Transverse colon (tissue), 4 donors: ENCODE data around the gene GSK3A. TPM values are rescaled to one million over a fixed set of nuclear protein-coding genes. Genes with fewer than 3 reads are reported as not detected.
A peak's percentile ranks its signal among the peaks of the same experiment; 100 is the strongest.

Experiments
- DNase-seq: peaks from one replicate; pipeline ENCODE4 v3.0.0-alpha.2; 2019
- H3K27ac ChIP-seq, 4 donors: fragments of 200-600 bp; sonication (generic); 2 replicates each; pipeline ENCODE4 v1.5.1; 2016 to 2018; ENCODE audit warnings: inconsistent platforms in 4 of 4
- H3K27me3 ChIP-seq: fragments of 200-600 bp; sonication (generic); 2 replicates; pipeline ENCODE4 v1.5.1; 2017; ENCODE audit warnings: inconsistent platforms
- H3K36me3 ChIP-seq, 4 donors: fragments of 200-600 bp; sonication (generic); 2 replicates each; pipeline ENCODE4 v1.5.1; 2017 to 2019; ENCODE audit warnings: inconsistent platforms in 4 of 4
- H3K4me1 ChIP-seq, 4 donors: fragments of 200-600 bp; sonication (generic); 2 replicates each; pipeline ENCODE4 v1.5.1; 2017 to 2020; ENCODE audit warnings: inconsistent platforms in 4 of 4
- H3K4me3 ChIP-seq, 4 donors: fragments of 200-600 bp; sonication (generic); 1 replicate in 1 of 4; 2 replicates in 3 of 4; pipeline versions ENCODE4 v1.5.1 to v1.6.1; 2017 to 2019; ENCODE audit warnings: inconsistent platforms in 4 of 4
- H3K9me3 ChIP-seq, 2 donors: fragments of 200-600 bp; sonication (generic); 2 replicates each; pipeline ENCODE4 v1.5.1; 2017 to 2019; ENCODE audit warnings: inconsistent platforms in 2 of 2
- EP300 ChIP-seq: sonication (generic); formaldehyde crosslinking; IDR thresholded peaks from one replicate; pipeline ENCODE4 v1.6.1; 2017; ENCODE audit warnings: antibody characterized with exemption, low read depth
- WGBS, 2 donors: methylation state at CpG; one replicate each; pipeline ENCODE4 v1.1.5; 2018; ENCODE audit warnings: low coverage in 1 of 2; 5-methylcytosine and 5-hydroxymethylcytosine counted together
- in situ Hi-C, 4 donors: fragments of 200-750 bp; cut with MboI; loops; one replicate each; pipeline versions ENCODE4 v1.15.0 to v1.15.1; 2017; ENCODE audit warnings: low sequenced_read_pairs in 3 of 4, low pct_ligation_motif_present in 1 of 4, low pct_unique_long_range_greater_than_20kb in 1 of 4
- intact Hi-C: fragments of 100-400 bp; cut with DNase I; formaldehyde crosslinking; loops from one replicate; pipeline ENCODE4 v1.15.1; 2023; ENCODE audit warnings: low total_unique reads
- total RNA-seq, 4 donors: library from RNA; depleted of rRNA; stranded (reverse); fragments of >200 nt; gene quantifications; one replicate each; pipeline ENCODE4 v1.1.0, GENCODE V29; 2016
- TF ChIP-seq, protein P1 (sequence below), 5 experiments: fragments of 200-600 bp in 3 of 5; fragments of 450-650 bp in 2 of 5; sonication (generic) in 3 of 5; IDR thresholded peaks; 1 replicate in 2 of 5; 2 replicates in 3 of 5; pipeline ENCODE4 v1.5.1; 2016 to 2017; ENCODE audit warnings: antibody characterized with exemption in 5 of 5, inconsistent platforms in 3 of 5, mild to moderate bottlenecking in 2 of 5, moderate library complexity in 1 of 5

The GSK3A gene
- total RNA-seq, 4 donors from 2014 or later = 10.7 to 46.4 (median 31.0) TPM

DNA sequence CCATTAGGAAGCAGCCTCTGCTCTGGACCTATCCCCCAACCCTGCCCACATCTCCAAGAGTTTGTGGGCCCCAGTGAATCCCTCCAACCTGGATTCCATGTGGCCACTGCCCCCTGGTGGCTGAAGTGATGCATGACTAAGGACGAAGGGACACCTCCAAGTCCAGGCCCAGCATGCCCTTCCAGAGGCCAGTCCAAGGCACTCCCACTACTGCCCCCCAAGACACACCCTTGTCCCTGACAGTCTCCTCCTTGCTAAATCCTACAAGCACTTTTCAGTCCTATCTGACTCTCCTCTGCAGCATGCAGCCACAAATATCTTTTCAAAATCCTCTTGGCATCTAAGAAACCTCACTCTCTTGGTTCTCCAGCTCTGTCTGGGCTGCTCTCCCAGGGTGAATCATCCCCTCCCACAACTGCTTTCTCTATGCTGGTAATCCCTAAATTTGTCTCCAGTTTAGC is 58.0 kb downstream of the GSK3A start:
- H3K4me1 ChIP-seq = peaks cover 0 to 21% (median 3%) of the 10 kb centered on the region in 4 donors
- peaks cover 32% of the 10 kb centered on the region for H3K27me3 ChIP-seq
- H3K36me3 ChIP-seq = no peaks in the 10 kb centered on the region
- H3K9me3 ChIP-seq = no peaks in the 10 kb centered on the region
- no peak for TF ChIP-seq EP300
- TF ChIP-seq, protein P1, sequence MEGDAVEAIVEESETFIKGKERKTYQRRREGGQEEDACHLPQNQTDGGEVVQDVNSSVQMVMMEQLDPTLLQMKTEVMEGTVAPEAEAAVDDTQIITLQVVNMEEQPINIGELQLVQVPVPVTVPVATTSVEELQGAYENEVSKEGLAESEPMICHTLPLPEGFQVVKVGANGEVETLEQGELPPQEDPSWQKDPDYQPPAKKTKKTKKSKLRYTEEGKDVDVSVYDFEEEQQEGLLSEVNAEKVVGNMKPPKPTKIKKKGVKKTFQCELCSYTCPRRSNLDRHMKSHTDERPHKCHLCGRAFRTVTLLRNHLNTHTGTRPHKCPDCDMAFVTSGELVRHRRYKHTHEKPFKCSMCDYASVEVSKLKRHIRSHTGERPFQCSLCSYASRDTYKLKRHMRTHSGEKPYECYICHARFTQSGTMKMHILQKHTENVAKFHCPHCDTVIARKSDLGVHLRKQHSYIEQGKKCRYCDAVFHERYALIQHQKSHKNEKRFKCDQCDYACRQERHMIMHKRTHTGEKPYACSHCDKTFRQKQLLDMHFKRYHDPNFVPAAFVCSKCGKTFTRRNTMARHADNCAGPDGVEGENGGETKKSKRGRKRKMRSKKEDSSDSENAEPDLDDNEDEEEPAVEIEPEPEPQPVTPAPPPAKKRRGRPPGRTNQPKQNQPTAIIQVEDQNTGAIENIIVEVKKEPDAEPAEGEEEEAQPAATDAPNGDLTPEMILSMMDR (IDR thresholded peaks at IDR 0.05) = peak; percentile 87 to 91 (median 88)
- WGBS, 2 donors = 0% methylated on average over 1 of the region's 1 CpG; no CpG with 5 or more reads in 1 of the 2 donors
- intact Hi-C loops = loop anchor here (2.0 kb wide), 1 partner anchor 52 kb away; the partner anchor contains the start of gene POU2F2
- no peak overlapping the region for H3K27ac ChIP-seq
- peak; percentile 80 for DNase-seq
- H3K4me3 ChIP-seq = no peak overlapping the region
- in situ Hi-C loops = loop anchor here in 1 of 4 donors (10.0 kb wide), 1 partner anchor 50 kb away; the partner anchor contains the start of gene POU2F2

Other genes starting within 250 kb of the GSK3A start
- 1 to 10 TPM in 2 of 4 donors, under 1 TPM in 1, not detected in 1; 0.20 to 1.1 (median 1.1) TPM for gene ATP1A3, start 248.4 kb downstream of the GSK3A start, total RNA-seq
- 10 to 100 TPM in 1 of 4 donors, 1 to 10 TPM in 3; 1.6 to 13.1 (median 3.6) TPM for gene GRIK5, start 172.4 kb downstream of the GSK3A start, total RNA-seq
- gene ZNF574, start 166.4 kb downstream of the GSK3A start, total RNA-seq = 10 to 100 TPM in 3 of 4 donors, 1 to 10 TPM in 1; 8.0 to 18.7 (median 16.5) TPM
- 1 to 10 TPM in 3 of 4 donors, under 1 TPM in 1; 0.96 to 7.1 (median 3.4) TPM for gene POU2F2, start 110.2 kb downstream of the GSK3A start, total RNA-seq
- gene DEDD2, start 24.9 kb downstream of the GSK3A start, total RNA-seq = 10 to 100 TPM; 52.2 to 90.8 (median 63.0) TPM
- gene ZNF526, start 22.3 kb downstream of the GSK3A start, total RNA-seq = 10 to 100 TPM in 1 of 4 donors, 1 to 10 TPM in 3; 6.4 to 19.5 (median 6.8) TPM
- gene ERF, start 12.5 kb upstream of the GSK3A start, total RNA-seq = 10 to 100 TPM; 20.9 to 67.3 (median 30.5) TPM
- gene CIC, start 26.6 kb upstream of the GSK3A start, total RNA-seq = 10 to 100 TPM; 35.1 to 96.5 (median 43.6) TPM
- under 1 TPM in 2 of 4 donors, not detected in 2; 0.41 to 0.79 TPM for gene PRR19, start 59.5 kb upstream of the GSK3A start, total RNA-seq
- 10 to 100 TPM in 3 of 4 donors, not detected in 1; 16.7 to 35.2 (median 24.4) TPM for gene PAFAH1B3, start 60.0 kb upstream of the GSK3A start, total RNA-seq
- not detected for gene TMEM145, start 70.7 kb upstream of the GSK3A start, total RNA-seq
- 10 to 100 TPM; 15.3 to 40.4 (median 22.8) TPM for gene MEGF8, start 83.0 kb upstream of the GSK3A start, total RNA-seq
- 1 to 10 TPM in 1 of 4 donors, not detected in 3; 2.7 TPM for gene CNFN, start 147.7 kb upstream of the GSK3A start, total RNA-seq
- 10 to 100 TPM in 3 of 4 donors, 1 to 10 TPM in 1; 7.1 to 60.2 (median 25.9) TPM for gene LIPE, start 184.8 kb upstream of the GSK3A start, total RNA-seq
- gene CXCL17, start 200.3 kb upstream of the GSK3A start, total RNA-seq = not detected